A204.1 (cell line): ENCODE measurements around the gene TTC9.
"Not testable (repeated sequence)": the region's sequence is repeated elsewhere in the genome, so short reads cannot be mapped to it uniquely, and the experiment has no call there.

Source experiments
- FAIRE-seq: peaks from 2 replicates; lab custom pipeline; 2012; peaks lifted over from hg19 to GRCh38; lab: Jason Lieb, UNC

The TTC9 gene

DNA sequence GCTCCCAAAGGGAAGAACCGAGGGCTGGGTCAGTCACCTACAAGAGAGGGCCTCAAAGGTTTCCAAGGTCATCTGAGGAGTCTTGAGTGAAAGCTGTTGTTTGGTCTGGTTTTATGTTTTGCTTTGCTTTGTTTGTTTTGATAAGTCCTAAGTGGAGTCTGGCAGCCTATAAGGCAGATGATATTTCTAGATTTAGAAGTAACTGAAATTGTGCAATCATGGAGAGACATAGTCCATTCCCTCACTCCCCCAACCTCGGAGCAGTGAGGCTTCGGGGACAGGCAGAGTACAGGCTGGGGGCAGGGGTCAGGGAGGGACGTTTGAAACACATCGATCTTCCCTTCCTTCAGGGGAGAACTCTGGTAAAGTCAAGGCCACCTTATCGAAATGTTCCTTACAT, 42.3 kb downstream of the TTC9 start:
- FAIRE-seq = no peak

DNA sequence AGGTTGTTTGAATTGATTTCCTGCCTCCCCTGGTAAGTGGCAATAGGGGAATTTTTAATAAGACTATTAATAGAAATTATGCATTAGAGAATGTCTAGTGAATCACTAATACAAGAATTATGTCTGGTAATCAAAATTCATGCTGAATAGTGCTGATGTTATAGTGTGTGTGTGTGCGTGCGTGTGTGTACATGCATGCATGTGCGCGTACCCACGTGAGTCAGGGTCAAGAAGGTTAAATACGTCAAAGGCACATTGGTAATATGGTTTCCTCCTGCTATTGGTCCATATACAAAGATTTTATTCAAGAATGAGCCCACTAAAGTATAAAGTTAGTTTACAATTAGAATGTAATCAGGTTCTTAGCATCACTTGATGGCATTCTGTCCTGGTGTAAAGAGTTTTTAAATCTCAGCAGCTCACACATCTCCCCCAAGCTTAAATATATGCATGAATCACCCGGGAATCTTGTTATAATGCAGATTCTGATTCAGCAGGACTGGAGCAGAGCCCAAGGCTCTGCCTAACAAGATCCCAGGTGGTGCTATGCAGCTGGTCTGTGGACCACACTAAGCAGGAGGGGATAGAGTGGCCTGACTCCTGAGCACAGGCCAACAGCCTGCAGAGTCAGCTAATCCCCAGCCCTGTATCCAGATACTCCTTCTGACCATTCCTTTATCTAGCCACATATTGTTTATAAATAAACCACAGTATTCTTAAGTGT, 43.9 kb downstream of the TTC9 start:
- no peak for FAIRE-seq

DNA sequence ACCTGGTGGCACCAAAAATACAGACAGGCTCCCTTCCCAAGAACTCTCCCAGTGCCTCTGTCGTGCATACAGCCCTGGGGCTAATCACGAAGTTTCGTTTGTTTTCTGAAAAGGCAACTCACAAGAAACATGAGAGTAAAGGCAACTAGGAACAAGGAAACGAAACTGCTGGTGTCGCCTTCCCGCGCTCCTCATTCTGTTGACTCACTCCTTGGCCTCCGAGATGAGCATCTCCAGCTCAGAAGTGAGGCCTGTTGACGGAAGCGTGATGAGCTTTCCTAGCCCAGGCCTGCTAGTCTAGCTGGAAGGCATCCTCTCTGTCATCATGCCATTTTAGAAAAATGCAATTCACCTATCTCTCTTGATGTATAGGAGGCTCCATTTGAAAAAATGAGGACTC, 50.5 kb downstream of the TTC9 start:
- no peak for FAIRE-seq

DNA sequence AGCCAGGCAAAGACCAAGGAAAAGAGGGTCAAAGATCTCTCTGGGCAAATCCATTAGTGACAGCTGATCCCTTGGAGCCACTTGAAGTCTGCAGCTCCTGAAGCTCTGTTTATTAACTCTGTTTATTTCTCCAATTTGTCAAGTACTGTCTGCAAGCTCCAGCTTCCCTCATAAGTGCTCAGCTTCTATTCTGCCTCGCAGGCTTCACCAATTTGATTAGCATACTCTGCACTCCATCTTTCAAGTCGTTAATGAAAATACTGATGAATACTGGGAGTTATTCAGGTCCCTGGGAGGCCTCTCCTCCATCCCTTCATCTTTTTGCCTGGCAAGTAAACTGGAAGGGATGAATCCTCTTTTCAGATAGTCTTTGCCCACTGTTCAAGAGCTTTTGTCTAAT, 54.3 kb downstream of the TTC9 start:
- FAIRE-seq = no peak

DNA sequence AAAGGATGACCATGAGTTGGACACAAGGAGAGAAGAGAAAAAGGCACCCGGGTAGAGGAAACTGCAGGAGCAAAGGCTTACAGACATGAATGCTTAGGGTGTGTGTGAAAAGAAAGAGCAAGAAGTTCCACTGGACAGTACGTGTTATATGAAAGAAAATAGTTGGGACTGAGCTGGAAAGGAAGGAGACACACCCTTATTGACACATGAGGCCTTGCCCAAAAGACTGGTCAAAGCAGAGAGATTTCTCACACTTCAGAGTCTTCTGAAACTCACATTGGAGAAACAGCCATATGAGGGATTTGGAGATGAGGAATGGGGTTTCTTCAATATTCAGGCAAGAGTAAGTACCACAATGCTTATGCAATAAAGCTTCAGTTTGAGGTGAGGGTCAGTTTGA, 56.0 kb downstream of the TTC9 start:
- FAIRE-seq = no peak

DNA sequence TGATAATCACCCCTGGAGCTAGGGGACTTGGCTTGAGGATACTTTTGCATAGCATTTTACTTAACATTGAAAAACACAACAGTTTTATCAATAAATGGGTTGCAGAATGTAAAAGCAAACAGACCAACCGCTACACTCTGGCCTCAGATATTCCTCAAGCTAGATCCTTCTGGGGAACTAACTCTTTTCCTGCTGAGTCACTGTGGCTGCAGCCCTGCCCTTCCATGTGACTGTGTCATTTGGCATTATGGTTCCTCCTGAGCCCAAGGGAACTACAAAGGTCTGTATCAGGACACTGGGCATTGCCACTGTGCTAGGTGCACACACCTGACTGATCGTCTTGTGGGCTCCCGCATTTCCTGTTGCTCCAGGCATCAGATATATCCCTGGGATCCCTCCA, 56.6 kb downstream of the TTC9 start:
- FAIRE-seq = no peak

DNA sequence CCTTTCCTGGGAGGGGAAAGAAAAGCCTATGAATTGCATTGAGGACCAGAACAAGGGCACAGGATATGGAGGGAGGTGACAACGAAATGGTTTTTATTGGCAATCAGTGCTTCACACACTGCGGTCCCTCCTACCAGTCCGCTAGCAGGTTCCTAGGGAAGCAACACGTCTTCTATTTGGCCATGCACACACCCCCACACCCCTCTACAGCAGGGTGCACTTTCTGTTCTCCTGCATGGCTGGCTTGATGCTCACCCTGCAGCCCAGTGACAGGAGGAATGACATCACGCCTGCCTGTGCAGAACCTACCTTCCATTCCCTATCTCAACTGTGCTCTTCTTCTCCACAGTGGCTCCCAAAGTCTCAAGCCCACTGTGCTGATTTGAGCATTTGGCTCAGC, 57.9 kb downstream of the TTC9 start:
- no peak for FAIRE-seq

DNA sequence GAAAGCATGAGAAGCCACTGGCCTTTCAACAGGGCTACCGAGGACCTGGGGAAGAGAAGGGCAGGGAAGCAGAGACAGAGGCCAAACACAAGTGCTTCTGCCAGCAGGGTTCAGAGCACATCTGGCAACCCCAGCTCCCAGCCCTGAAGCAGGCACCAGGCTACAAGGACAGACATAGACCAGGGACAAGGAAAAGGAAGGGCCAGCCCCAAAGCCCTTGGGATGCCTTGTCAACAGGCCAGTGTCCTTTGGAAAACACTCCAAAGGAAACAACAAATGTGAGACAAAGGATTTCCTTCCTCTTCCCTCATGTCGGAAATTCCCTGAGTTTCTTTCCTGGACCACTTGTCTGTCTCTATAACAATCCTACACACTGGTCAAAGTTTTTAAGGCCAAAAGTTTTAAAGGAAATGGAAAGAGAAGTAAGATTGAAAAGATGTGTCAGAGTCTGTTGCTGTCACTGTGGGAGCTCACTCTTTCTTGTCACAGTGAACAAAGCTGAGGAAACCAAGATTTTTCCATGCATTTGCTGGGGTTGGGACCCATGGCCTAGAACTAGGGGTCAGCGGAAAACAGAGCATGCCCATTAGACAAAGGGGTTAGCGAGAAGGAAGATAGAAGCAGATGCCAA, 59.4 kb downstream of the TTC9 start:
- FAIRE-seq = no peak

DNA sequence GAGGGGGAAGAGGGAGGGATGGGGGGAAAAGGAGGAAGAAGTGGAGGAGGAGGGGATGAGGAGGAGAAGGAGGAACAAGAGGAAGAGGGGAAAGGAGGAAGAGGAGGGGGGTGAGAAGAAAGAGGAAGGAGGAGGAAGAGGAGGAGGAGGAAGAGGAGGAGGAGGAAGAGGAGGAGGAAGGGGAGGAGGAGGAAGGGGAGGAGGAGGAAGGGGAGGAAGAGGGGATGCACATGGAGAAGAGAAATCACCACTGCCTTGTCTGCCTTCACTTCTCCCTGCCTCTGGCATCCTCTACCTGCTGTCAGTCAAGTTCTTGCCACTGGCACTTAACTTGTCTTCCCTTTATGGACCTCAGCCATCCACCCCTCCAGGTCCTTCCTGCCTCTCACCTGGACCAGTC, 59.9 kb downstream of the TTC9 start:
- no peak for FAIRE-seq

DNA sequence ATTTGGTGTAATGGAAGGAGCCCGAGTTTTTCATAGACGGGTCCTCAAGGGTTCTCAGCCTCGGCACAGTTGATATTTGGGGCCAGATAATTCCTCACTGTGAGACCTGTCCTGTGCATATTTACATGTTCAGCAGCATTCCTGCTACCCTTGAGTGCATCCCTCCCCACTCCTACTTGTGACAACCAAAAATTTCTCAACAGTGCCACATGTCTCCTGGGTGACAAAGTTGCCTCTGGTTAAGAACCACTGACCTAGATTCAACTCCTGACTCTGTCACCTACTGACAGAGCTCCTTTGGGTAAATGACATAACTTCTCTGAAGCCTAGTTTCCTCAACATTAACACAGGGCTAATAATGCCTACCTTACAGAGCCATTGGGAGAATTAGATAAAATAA, 60.4 kb downstream of the TTC9 start:
- no peak for FAIRE-seq

DNA sequence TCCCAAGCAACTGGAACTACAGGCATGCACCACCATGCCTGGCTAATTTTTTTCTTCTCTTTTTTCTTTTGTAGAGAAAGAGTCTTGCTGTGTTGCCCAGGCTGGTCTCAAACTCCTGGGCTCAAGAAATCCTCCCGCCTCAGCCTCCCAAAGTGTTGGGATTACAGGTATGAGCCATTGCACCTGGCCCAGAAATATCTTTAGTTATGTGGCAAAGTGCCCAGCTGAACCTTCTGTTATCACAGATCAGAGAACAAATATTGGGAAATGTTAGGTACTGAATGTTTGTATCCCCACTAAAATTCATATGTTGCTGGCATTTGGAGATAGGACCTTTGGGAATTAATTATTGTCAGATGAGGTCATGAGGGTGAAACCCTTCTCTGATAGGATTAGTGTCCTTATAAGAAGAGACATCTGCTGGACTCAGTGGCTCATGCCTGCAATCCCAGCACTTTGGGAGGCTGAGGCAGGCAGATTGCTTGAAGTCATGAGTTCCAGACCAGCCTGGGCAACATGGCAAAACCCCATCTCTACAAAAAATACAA, 62.0 kb downstream of the TTC9 start:
- FAIRE-seq = not testable (repeated sequence)

DNA sequence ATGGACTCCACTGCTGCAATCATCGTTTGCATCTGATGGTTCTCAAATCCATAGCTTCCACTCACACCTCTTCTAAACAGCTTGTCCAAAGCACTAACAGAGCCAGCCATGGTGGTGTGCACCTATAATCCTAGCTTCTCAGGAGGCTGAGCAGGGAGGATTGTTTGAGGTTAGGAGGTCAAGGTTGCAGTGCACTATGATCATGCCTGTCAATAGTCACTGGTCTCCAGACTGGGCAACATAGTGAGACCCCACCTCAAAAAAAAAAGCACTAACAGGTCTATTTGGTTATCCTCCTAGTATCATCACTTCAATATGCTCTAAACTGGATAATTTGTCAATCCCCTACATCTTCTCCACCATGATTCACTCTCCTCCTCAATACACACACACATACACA, 63.2 kb downstream of the TTC9 start:
- FAIRE-seq = no peak

DNA sequence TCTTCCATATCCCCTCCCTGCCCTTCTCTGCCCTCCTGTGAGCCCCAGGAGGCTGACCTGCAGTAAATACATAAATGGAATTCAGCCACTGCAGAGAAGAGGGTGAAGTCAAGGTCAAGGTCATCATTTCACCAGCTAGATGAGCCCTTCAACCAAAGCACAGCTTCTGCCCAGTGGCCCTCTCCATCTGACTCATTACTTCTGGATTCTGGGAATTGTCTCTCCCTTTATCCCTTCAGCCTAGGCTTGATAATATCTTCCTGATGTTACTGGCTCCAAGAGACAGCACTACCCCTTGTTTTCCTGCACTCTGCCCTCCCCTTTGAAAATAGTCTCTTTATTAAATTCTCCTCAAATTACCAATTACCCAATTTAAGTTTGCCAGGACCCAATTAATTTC, 64.5 kb downstream of the TTC9 start:
- FAIRE-seq = no peak

DNA sequence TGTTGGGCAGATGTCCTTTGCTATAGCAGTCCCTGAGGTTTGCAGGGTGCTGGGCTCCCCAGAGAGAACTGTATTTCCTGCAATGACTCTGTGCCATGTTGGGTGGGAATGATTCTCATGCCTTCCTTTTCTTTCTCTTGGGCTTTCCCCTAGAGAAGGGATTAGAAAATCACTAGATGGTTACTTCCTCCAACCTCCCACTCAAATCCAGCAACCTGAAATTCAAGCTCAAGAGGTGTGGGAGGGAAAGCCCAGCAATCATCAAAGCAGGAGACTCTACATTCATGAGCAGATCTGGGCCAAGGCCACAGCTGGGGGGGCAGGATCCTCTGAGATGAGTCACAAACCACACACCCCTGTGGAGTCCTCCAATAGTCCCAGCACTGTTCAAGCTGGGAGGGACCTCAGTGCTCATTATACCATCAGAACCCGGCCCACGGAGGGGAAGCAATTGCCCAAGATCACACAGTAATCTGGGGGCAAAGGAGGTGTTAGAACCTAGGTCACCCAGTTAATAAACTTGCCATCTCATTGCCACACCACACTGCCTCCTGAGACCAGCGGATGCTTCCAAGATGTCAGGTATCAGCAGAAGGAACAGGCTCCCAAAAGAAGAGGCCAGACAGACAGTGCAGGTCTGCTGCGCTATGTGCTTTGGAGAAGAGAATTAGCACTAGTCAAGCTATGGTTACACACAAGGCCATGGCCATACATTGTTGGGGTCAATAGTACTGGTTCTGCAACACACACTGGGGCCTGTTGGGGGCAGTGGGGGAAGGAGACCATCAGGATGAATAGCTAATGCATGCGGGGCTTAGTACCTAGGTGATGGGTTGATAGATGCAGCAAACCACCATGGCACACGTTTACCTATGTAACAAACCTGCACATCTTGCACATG, 65.7 kb downstream of the TTC9 start:
- FAIRE-seq = no peak

DNA sequence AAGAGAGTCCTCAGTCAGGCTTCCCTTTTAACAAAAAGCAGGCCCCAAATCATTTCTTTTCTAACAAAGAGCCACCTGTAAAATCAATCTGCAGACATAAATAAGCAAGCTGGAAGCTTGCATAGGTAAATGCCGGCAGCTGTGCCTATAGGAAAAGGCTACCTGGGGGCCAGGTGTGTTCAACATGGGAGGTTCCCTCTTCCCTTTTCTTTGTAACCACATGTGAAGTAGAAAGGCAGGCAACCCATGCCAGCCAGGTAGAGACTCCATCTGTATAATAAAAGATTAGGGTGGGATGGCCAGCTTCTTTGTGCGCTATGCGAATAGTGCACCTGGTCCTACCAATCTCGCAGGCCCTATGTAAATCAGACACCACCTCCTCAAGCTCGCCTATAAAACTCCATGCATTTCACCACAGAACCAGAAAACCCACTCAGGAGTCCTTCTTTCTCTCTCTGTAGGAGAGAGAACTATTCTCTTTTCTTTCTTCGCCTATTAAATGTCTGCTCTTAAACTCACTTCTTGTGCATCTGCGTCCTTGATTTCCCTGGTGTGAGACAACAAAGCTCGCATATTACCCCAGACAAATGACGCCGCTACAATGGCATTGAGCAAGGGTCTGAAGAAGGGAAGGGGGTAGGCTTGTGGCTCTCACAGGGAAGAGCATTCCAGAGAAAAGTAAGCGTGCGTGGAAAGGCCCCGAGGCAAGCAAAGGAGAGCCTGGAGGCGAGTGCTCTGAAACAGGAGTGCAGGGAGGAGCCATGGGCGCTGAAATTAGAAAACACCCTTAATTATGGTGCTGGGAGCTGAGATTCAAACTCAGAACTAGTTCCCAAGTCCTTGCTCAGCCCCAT, 67.2 kb downstream of the TTC9 start:
- no peak for FAIRE-seq

DNA sequence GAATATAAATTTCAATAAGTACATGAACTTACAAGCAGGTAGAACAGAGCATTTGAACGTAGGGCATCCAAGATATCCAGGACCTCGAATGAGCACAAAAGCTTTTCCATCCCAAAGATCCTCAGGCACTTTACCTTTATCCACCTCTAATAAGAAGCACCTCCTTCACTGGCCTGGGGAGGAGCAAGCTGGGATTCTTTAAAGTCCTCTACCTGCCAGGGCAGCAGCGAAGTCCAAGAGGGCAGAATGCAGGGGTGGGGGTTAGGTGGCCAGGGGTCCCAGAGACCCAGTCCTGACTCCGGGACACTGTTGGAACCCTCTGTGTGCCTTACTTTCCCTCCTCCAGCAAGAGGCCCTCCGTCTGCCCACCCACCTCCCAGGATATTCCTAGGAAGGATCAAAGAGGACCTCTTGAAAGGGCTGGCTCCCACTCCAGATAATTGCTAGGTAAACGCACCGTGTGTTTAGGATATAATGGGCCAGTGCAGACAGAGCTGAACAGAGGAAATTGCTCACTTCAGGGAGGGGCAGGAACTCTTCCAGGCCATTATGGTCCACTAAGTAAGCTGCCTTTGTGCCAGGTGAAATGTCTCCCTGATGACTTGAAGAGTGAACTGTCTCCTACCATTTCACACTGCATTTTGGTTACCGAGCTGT, 68.1 kb downstream of the TTC9 start:
- FAIRE-seq = no peak

DNA sequence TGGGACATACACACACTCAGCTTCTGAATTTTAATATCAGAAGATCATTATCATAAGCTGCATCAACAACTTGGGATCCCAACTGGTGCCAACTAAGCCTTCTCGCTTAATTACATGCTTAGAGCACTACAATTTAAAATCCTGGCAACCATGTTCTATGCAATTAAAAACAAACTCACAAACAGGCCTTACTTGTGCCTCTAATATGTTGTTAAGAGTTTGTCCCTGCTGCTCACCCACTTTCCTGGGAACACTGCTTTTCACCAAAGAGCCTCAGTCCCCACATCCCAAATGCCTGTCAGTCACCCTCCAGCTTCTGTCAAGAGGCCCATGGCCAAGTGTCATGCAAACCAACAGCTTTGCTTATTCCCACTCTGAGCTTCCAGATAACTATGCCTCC, 69.7 kb downstream of the TTC9 start:
- no peak for FAIRE-seq

DNA sequence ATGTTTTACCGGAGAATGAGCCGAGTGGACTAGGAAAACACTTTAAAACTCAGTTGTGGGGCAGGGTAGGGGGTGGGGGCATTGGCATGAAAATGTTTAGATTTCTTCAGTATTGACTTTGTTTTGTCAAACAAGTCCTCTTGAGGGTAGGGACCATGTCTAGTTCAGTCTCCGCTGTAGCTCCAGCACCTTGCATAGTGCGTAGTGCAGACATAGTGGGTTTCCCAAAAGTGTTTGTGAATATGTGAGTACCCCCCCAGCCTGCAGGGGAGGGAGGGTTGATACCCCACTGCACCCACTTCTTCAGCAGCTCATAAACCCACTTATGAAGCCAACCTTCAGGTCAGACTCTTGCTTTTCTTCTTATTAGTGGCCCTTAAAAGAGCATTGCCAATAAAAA, 71.4 kb downstream of the TTC9 start:
- no peak for FAIRE-seq

DNA sequence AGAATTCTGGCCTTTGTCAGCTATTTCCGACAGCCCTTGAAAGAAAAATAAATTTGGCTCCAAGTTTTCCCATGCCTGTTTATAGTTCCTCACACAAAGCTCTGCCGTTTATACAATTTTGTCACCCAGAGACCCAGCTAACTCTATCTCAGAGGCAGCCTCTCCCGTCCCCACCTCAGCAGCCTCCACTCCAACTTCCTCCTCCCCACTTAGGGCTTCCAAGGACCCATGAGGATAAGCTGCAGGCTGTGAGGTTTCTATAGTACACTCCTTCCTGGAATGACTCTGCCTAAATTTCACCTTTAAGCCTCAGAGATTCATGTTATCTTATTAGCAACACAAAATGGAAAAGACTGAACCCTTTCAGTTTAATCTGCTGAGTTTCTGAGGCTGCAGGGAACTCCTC, 71.8 kb downstream of the TTC9 start:
- FAIRE-seq = no peak

DNA sequence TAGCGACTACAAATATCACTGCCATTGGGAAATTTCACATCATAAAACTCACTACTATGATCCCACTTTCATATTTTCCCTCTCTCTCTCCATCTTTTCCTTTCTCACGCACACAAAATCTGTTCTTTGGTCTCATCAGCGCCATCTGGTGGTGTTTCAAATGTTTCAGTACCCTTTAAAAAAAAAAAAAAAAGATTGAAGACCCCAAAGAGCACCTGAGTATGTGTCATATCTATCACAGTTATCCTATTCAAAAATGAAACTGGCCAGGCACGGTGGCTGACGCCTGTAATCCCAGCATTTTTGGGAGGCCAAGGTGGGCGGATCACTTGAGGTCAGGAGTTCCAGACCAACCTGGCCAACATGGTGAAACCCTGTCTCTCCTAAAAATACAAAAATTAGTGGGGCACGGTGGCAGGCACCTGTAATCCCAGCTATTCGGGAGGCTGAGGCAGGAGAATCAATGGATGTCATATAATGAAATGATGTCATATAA, 72.4 kb downstream of the TTC9 start:
- FAIRE-seq = peak; percentile 44

DNA sequence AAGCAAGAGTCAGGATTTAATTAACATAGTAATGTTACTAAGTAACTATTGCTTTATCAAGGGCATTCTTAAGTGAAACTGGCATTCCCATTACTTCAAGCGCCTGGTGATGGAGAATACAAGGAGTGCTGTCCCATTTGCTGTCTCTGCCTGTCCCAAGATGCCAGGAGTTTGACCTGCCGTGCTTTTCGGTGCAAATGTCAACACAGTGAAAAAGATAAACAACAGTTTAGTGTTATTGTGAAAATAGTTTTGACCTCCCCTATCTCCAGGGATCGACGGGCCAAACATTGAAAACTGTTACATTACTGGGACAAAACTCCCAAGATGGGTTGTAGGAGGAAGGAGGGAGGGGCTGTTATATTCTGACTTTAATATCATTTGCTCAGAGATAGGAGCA, 74.8 kb downstream of the TTC9 start:
- FAIRE-seq = no peak
